Hematopoietic multipotent progenitor cell treated with erythropoietin and hydrocortisone succinate and interleukin-3 and kit ligand, for 15 days (in vitro differentiated cells): Measurements from ENCODE around the gene SP2.

Experiments
- DNase-seq: peaks from one replicate; pipeline ENCODE4 v3.0.0-alpha.2; 2015; ENCODE audit warnings: low spot score

SP2 gene

DNA sequence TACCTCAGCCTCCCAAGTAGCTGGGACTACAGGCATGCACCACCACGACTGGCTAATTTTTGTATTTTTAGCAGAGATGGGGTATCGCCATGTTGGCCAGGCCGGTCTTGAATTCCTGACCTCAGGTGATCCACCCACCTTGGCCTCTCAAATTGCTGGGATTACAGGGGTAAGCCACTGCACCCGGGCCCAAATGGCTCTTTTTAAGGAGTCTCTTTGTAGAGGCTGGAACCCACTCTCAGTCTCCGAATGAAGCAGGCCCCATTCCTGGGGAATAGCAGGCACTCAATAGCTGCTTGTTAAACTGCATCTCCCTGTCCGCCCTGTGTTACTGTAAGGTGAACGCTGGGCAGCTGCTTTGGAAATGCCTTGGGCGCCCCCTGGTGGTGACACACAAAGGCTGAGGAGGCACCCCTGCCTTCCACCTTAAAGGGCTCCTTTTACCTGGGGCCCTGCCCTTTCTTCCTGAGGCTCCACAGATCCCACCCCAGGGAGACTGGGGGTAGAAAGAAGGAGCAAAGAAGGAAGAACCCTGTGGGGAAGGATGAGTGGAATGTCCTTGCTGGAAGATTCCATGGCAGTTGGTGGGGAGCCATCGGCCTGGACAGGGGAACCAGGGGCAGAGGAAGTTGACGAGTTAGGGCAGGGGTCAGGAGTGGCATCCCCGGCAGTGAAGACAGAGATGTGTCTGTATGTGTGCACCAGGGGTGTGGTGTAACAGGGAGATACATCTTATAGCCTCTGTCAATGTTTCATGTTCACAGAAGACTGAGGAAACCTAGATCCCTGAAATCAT is 6.1 kb upstream of the SP2 start:
- DNase-seq, result peak; percentile 85

DNA sequence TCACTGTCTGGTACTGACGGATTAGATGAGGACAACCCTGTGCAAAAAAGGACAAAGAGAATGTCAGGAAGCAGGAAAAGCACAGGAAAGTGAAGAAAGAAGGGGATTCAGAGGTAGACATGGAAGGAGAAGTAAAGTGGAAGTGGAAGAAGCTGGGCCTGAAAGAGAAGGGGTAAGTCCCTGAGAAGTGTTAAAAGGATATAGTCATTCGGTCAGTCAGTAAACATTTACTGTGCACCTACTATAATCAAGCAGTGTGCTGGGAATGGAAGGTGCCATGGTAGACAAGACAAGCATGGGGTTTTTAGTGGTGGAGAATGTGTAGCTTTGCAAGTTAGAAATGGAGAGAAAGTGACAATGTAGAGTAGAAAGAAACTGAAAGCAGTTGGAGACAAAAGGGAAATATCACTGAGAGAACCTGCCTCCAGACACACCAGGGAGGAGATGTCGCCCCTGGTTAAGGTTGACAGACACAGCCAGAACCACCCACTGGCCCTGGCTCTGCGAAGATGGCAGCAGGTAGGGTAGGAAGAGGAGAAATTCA is 4.4 kb upstream of the SP2 start:
- no peak for DNase-seq

DNA sequence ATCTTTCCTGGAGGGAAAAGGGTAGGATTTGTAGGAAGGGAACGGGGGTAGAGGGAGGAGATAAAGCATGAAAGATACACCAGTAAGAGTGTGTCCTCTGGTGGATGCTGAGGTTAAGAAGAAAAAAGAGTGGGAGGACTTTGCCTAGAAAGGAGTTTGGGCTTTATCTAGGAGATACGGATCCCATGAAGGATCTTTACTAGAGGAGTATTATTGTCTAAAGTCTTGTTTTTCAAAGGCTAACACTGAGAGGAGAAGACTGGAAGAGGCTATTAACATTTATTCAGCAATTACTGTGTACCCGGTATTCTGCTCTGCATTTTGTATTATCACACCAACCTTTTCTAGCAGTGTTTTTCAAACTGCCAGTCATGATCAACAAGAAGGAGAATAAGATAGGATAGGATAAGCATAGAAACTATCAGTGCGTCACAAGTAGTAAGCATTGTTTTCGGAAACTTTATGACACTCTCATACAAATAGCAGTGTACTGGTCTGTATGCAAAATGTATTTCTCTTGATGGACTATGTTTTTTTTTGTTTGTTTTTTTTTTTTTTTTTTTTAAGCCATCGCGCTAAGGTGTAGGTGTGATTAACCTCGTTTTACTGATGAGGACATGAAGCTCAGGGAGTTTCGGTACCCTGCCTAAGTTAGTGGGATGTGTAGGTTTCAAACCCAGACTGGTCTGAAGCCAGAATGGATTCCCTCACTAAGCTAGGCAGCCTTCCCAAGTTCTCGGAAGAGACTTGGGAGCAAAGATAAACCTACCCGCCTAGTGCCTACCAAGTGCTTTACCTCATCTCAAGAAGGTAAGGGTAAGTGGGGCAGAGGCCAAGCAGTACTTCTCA is 1.3 kb upstream of the SP2 start:
- DNase-seq, result peak; percentile 21

DNA sequence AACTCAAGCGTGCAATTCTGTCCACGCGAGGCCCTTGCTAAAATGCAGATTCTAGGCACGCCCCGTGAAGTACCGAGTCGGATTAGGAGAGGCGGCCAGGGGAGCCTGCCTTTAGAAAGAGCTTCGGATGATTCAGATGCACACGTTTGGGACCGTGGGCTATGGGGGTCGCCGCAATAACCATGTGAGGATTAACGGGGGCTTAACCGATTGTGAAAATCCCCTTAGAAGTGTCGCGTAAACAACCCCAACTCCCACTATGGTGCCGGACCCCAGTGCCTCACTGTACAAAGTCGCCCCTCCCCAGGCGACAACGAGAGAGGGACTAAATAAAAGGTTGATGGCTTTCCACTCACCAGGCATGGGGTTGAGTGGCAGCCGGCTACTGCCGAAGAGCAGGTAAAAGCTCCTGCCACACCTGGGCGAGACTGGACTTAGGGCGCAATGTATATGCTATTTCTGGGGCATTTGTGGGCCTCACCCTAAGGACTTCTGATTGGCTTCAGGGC is 635 bp upstream of the SP2 start:
- peak; percentile 60 for DNase-seq

DNA sequence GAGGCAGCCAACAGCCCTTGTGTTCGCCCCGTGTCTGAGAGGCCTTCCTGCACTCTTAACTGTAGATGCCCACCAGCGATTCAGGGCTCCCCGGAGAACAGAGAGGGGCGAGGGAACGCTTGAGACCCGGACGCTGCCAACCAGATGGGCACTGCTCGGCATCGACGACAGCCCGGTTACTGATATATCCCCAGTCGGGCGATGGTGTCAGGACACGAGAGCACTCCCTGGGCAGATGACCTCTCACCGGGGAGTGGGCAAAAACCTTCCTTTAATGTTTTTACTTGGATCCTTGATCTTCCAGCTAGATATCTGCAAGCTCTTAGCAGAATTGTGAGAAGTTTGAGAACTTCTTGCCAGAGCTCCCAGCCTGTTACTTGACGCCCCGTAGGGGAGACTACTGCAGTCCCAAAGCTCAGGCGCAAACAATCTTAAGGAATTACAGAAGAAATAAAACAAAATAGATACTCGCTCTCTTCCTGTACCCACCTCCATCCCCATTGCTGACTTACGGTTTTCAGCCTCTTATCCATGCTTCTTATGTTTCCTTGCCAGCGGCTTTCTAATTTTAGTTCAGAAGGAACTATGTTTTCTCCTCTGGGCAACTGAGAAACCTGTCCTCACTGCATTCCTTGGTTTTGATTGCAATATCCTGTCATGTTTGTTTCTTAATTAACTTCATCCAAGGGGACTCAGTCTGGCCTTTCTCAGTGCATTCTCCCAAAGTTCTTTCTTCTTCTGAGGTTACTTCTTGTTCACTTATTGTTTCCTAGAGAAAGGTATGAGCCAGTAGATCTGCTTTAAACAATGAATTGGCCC is 845 bp downstream of the SP2 start:
- DNase-seq, result no peak

DNA sequence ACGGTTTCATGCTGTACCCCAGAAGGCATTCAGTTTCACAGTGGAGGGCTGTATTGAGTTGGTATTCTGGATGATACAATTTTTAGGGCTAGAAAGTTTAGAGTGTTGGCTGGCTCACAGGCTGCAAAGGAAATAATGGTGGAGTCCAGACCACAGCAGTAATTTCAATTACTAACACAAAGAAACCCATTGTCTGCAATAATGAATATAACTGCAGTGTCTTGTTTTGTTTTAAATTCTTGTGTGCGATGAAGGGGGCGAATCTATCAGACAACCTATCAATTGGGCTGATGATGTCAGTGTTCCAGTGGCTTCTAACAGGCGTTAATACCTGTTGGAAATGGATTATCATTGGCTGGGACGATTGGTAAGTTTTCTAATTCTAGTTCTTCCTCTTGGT is 1.5 kb downstream of the SP2 start:
- DNase-seq, result no peak

DNA sequence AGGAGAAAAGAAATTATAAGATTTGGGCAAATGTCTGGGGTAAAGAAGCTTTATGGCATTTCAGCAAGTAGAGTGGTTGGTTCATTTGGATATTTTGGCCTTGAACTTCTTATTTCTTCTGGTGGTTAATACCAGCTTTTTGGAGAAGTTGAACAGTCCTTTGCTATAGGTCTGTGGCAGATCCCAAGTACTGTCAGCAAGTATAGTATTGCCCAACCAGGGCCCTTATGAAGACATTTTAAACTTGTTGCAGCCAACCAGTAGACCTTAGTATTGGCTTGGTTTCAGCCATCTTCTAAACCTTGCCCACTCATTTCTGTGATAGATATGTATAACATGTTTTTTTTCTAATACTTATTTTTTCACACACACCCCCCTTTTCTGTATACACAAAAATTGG is 2.2 kb downstream of the SP2 start:
- DNase-seq, result no peak

DNA sequence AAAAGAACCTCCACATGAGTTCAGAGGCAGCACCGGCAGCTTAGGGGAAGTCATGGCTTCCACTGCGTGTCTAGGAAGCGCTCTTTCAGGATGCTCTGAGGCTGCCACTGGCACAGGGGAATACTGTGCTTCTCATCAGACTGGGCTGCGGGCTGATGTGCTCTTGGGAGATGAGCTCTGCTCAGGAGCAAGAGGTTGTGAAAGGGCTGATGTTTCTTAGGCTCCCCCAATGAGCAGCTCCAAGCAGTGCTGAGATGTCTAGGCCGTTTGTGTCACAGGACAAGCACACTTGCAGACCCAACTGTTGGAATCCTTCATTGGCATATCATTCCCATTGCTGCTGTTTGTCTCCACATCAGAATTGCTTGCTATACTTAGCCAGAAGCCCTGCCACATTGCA is 3.6 kb downstream of the SP2 start:
- no peak for DNase-seq

DNA sequence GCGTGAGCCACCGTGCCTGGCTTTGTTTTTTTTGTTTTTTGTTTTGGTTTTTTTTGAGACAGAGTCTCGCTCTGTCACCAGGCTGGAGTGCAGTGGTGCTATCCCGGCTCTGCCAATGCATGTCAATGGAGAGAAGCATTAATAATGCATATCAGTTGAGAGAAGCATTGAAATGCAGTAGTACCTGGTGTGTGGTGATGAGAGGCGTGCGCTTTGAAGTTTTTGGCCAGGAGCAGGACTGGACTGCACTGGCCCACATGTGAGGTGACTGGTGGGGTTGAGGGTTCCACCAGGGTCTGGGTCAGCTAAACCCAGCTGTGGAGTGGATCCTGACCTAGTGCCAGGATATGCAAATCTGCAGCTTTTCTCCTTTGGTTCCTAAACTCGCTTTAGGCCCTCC is 5.4 kb downstream of the SP2 start:
- no peak for DNase-seq

DNA sequence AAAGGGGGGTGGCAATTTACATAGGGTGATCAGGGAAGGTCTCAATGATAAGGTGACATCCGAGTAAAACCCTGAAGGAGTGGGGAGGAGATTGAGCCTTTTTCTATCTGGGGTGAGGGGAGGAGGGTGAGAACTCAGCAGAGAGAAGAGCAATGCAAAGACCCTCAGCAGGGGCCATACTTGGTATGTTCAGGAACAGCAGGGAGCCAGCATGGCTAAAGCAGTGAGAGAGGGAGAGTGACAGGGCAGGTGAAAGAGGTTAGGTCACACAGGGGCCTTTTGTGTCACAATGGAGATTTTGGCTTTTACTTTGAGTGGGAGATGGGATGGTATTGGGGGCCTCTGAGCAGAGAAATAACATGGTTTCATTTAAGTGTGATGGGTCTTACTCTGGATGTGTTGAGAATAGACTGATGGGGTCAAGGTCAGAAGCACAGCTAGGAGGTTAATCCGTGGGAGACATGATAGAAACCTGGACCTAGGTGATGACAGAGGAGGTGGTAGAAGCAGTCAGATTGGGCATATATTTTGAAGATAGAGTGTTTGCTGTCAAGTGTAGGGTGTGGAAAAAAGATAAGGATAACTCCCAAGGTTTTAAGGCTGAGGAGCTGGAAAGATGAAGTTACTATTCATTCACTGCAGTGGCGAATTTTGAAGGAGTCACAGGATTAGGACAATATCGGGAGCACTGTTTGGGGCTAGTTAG is 6.2 kb downstream of the SP2 start:
- DNase-seq, result no peak

DNA sequence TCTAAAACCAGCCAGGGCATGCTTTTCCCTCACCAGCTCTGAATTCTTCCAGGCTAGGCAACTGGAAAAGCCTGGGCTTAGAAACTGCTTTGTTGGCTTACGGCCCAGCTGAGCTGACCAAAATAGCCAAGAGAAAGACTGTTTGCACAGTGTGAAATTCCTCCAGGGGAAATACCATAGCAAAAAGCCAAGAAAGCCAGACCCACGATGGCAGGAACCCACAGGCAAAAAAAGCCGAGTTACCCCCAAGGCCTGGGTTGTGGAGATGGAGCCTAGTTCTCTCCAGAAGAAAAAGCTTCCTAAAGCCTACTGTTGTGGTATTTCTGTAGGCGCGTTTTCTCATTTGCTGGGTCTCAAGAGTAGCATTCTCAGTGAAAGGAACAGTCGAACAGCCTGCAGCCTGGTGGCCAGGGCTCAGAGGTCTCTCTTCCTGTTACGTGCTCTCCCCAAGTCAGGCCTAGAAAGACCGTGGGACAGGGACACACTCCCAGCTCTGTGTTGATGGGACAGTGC is 9.2 kb downstream of the SP2 start:
- DNase-seq, result no peak

DNA sequence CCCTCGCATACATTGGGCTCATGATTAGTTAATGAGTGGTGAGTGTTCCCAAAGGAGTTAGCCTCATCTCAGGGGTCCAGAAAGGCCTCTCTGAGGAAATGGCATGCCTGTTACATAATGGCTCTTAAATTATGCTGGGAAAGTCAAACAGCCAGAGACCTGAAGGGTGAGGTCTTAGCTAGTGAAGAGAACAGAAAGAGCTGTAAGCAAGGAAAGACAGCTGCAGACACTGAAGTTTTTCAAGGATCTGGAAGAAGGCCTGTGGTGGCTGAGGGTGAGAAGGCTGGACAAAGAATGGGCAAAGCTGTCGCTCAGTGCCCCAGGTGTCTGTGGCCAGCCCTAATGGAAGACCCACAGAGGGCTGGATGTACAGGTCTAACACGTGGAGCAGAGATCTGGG is 10.4 kb downstream of the SP2 start:
- DNase-seq, result no peak

DNA sequence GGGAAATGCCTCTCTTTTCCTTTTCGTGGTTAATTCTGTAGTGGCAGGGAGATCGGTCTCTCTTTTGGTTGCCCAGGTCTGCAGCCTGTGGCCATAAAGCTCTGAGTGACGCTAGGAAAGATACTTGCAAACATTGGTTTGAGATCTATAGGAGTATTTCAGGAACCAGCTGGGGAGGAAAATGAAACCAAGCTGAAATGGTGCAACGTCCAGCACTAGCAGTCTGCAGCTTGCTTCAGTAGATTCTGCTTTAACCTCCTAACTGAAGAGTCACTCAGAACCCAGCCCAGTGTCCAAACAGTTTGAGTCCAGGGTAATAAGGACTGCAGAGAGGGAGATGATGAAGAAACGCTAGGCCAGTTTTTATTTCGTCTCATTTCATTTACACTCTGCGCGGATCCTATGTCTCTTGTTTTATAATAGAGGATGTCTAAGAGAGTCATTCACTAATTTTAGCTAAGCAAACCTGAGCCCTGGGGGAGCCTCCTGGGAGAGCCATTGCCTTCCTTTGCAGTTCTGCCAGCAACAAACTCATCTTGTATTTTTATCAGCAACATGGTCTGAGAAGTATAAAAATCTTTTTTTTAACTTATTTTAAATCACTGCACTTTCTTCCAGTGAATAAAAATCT is 12.0 kb downstream of the SP2 start:
- no peak for DNase-seq

DNA sequence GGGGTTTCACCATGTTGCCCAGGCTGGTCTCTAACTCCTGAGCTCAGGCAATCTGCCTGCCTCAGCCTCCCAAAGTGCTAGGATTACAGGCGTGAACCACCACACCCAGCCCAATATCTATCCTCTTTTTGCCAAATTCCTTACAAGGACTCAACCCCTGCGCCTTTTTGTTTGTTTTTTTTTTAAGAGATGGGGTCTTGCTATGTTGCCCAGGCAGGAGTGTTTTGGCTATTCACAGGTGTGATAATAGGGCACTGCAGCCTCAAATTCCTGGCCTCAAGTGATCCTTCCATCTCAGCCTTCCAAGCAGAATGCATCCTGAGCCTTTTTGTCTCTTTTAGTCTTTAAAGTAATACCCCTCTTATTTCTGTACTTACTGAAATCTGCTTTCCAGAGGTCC is 17.0 kb downstream of the SP2 start:
- DNase-seq, result no peak

DNA sequence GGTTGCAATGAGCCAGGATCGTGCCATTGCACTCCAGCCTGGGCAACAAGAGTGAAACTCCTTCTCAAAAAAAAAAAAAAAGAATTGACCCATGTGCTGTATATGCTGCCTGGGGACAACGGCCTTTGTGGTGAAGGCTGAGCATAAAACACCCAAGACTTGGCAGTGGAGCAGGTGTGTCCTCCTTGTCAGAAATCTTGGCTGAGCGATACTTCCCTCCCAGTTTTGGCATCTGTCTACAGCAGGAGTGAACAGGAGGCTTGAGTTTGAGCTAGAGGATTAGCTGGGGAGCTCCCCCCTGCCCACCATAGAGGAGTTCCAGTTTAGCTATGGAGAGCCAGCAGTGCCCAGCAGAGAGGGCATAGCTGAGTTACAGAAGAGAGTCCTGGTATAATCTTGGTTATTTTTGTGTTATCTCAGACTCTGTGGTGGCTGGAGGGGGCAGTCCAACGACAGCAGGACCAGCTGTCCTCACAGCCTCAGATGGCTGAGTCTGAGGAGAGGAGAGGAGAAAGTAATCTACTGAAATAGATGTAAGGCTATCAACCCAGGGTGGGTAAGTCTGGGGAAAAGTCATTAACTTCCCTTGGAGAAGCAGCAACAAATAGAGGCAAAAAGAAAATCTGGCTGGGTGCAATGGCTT is 18.4 kb downstream of the SP2 start:
- DNase-seq, result no peak

DNA sequence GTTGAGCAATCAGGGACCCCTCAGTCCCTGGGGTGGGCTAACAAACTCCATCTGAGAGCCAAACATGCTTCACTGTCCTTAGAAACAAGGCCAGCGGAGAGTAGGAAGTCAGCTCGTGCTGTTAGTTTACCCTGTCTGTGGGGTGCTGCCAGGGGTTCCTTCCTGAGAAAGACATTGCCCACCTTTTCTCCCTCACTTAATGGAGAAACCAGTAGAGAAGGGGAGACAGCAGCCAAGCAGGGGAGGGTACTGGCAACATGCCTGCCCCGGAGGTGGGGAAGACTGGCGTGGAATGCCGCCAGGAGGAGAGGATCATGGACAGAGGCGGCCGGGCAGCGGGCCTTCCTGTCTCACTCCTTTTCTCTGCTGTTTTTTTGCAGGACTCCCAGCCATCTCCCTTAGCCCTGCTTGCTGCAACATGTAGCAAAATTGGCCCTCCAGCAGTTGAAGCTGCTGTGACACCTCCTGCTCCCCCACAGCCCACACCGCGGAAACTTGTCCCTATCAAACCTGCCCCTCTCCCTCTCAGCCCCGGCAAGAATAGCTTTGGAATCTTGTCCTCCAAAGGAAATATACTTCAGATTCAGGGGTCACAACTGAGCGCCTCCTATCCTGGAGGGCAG is 19.9 kb downstream of the SP2 start:
- no peak for DNase-seq

DNA sequence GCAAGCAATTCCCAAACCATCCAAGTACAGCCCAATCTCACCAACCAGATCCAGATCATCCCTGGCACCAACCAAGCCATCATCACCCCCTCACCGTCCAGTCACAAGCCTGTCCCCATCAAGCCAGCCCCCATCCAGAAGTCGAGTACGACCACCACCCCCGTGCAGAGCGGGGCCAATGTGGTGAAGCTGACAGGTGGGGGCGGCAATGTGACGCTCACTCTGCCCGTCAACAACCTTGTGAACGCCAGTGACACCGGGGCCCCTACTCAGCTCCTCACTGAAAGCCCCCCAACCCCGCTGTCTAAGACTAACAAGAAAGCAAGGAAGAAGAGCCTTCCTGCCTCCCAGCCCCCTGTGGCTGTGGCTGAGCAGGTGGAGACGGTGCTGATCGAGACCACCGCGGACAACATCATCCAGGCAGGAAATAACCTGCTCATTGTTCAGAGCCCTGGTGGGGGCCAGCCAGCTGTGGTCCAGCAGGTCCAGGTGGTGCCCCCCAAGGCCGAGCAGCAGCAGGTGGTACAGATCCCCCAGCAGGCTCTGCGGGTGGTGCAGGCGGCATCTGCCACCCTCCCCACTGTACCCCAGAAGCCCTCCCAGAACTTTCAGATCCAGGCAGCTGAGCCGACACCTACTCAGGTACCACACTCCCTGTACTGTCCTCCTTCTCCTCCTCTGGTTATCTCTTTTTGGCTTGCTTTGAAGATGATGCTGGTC is 20.6 kb downstream of the SP2 start:
- DNase-seq, result no peak

DNA sequence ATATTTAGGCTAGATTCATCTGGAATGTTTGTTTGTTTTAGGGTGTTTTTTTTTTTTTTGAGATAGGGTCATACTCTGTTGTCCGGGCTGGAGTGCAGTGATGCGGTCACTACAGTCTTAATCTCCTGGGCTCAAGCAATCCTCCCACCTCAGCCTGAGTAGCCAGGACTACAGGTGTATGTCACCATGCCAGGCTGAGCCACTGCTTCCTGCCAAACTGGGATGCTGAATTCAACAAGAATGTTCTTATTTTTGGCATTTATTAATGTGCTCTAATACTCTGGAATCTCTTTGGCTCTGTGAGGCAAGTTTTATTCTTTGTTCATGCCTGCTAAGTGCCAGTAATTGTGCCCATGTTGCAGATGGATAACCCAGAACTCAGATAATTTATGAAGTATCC is 21.5 kb downstream of the SP2 start:
- DNase-seq, result no peak

DNA sequence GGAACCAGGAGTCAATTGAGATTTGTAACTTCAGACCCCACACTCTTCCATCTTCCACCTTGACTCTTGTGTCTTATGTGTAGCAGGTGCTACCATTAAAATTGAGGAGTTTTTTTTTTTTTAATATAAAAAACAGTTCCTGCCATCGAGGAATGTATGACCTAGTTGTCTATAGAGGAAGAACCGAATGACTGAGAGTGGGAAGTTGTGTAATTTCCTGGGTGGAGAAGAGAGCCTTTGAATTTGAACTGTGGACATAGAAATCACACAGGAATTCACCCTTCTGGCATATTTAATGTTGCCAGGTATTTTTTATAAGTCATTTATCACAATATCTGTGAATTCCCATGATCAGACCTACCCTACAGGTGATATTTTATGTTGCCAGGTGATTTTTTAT is 22.0 kb downstream of the SP2 start:
- DNase-seq, result no peak
